GM19328 (cell line): ENCODE measurements around the gene HOXD1.

Source experiments
- ATAC-seq: cut with Tn5 transposase; IDR thresholded peaks from one replicate; pipeline ENCODE4 v1.9.1; 2021; ENCODE audit warnings: mild to moderate bottlenecking, moderate library complexity; ENCODE audit not compliant: unreplicated experiment

HOXD1 gene

DNA sequence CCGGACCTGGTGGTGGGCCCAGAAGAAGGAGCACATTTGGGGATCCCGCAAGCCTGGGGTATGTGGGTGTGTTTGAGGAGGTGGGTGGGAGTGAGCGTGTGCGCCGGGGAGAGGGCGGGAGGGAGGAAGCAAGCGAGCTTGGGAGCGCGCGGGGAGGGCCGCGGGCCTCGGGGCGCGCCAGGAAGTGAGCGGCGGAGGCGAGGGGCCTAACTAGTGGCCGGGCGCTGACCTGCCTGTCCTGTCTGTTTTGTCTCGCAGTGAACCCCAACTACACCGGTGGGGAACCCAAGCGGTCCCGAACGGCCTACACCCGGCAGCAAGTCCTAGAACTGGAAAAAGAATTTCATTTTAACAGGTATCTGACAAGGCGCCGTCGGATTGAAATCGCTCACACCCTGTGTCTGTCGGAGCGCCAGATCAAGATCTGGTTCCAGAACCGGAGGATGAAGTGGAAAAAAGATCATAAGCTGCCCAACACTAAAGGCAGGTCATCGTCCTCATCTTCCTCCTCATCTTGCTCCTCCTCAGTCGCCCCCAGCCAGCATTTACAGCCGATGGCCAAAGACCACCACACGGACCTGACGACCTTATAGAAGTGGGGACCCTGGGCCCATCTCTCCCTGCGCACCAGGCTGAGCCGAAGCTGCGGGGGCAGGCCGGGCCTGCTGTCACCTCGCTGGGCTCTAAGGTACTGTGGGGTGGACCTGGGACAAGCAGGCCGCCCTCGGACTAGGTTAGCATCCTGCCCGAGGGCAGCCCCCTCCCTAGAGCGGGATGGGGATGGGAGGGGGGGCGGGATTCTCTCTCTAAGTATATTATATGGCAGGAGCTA, 35.9 kb upstream of the HOXD1 start:
- ATAC-seq, result no peak

DNA sequence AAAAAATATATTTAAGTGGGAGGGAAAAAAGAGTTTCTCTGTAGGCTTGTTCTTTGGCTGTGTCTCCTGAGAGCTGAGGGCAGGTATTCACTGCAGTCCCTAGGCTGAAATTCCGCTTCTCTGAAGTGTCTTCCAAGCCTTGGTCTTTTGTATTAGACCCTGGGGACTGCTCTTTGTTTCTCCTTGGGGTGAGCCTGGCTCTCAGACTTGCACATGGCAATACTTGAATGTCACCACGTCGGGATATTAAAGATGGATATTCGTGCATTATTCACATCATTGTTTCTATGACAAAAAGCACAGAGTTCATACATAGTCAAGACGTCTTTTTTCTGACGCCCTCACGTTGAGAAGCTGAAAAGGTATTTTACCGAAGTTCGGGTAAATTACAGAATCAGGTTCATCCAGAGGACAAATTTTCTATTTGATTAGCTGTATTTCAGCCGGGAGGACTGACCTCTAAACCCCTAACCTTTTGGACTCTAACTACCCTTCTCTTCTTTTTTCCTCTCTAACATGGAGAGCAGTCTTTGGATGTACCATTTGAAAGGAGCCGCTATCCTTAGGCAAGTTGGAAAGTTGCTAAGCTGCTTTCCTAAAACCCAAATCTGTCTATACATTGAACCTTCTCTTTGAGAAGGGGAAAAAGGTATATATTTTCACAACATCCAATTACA, 33.8 kb upstream of the HOXD1 start:
- ATAC-seq, result no peak

DNA sequence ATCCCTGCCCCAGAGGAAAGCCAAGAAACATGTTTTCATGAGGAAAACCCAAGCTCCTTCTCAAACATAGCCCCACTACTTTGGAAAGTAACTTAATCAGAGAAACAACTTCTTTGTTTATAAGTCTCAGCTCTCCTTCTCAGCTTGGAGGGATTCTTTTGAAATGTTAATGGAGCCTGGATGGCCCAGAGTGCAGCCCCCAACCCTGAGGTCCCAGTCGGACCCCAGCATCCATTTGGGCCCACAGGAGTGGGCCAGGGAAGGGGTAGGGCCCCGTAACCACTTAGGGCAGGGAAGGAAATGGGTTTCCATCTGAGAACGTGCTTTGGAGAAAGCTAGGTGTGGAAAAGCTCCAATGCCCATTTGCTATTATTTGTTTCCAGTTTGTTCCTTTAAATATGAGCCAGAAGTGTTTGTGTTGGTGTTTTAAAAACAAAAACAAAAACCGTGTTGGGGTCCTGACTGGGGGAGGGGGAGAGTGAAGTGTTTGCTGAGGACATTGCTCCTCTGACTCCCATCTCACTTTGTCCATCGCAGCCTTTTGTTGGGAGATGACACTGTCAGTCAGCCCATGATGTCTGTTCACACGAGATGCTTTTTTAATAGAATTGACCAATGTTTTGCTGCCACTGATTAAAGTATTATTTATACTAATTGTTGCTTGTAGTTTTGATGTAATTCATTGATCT, 33.0 kb upstream of the HOXD1 start:
- ATAC-seq, result no peak

DNA sequence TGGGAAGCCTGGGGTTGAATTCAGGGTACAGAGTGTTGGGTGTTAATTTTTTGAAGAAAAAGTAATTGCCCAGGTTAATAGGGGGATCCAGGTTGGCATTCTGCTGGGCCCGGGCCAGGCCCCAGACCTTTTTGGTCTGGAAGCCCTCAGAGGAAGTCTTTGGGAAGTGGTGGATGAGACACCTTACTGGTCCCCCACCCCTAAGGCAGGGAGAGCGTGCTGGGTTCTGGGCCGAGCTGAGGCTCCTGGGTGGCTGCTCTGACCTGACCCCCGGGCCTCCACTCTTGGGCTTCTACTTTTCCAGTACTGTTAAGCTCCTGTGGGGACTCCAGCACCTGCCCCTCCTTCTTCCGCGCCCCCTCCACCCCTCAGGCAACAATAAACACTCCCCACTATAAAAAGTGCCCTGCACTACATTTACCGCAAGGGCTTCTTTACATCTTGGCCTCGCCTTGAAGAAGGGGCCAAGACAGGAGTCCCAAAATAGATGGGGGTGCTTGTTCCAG, 32.1 kb upstream of the HOXD1 start:
- ATAC-seq, result no peak

DNA sequence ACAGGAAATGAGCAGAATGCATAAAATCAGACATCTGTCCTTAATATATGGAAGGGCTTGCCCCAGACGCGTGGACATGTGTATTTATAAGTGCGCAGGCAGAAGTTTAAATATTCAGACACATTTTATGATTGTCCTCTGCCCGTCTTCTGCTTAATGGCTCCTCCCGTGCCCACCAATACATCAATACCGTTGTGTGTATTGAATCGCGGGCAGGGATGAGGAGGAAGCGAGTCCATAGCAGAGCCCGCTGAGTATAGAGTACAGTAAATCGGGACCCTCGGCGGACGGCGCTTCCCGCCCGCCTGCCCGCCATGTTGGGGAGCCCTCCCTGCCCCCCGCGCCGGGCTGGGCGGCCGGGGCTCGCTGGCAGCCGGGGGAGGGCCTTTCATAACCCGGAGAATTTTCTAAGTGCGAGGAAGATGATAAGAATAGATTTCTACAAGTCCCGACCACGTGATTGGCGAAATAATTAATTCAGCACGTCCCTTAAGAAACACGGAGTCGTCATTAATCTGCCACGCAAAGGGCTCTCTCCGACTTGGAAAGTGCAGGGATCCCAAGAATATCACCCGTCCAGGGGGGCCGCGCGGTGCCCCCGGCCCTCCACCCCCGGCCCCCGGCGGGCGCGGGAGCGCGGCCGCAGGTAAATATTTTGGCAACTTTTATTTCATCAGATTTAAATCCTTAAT, 31.5 kb upstream of the HOXD1 start, which contains the start of gene HOXD3:
Gene HOXD3 (plus strand): TSS at position 501 of the 692 bp plus-strand sequence. CDS start 11,808 bp downstream, outside the sequence.
- ATAC-seq, result no peak

GRCh38 chr2:176157499-176158185, 30.8 kb upstream of the HOXD1 start:
- no peak for ATAC-seq

- ATAC-seq, result no peak
Observed at GRCh38 chr2:176158186-176158591, 30.3 kb upstream of the HOXD1 start.

- no peak for ATAC-seq
Observed at GRCh38 chr2:176158855-176159662, 29.4 kb upstream of the HOXD1 start.

DNA sequence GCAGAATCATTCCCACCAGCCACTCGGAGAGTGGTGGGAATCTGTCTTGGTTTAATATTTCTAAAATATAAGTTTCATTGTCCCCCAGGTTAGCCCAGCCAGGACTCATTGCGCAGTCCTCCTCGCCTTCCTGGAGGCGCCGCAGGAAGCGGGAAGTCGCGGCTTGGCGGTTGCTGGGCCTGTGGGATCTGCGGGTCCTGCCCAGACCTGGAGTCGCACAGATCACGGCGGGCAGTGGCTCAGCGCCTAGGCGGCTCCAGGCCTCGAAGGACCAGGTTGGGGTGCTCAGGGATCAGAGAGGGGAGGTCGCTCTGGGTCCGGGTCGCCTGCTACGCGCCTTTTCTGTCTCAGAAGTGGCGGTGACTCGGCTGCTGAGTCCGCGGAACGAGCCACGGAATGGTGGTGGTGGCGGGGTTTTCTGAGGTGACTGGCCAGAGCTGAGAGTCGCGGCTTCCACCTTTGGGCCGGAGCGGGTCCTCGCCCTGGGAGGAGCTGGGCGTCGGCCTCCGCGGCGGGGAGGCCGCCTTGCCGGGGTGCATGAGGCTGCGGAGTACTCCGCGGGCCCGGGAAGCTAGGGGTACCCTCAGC, 28.7 kb upstream of the HOXD1 start:
- ATAC-seq, result no peak

GRCh38 chr2:176160251-176160985, 28.1 kb upstream of the HOXD1 start:
- no peak for ATAC-seq

- no peak for ATAC-seq
Observed at GRCh38 chr2:176160986-176161824, 27.3 kb upstream of the HOXD1 start.

GRCh38 chr2:176161825-176162626, 26.4 kb upstream of the HOXD1 start:
- ATAC-seq, result no peak

DNA sequence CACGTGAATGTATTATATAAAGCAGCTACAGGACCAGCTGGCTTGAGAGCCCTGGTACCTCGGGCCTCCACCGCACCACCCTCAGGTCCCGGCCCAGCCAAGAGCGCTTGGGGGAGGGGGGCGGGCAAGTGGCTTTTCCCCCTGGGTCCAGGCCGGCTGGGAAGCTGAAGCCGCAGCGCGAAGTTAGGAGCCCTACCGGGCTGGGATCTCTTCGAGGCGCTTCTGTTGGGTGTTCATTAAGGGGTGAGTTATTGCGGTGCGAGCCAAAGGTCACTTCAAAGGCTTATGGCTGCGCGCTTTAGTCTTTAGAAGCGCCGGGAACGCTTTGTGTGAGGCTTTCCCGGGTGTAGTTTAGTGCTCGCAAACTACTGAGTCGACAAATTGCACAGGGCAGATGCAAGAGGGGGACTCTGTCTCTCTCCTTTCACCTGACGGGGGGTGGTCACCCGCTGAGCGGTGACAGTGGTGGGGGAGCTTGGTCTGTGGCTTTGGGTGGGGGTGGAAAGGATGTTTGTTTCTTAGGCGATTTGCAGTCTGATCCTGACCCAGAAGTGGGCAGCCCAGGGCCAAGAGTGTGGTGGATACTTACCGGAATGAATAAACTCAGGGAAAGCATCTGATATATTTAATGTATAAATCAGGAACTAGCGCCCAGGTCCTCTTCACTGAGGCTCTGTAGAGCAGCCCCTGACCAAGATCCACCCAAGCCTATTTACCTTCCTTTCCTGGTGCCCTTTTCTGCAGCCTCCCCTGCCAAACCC, 25.4 kb upstream of the HOXD1 start:
- no peak for ATAC-seq

GRCh38 chr2:176163672-176164056, 24.8 kb upstream of the HOXD1 start:
- no peak for ATAC-seq

DNA sequence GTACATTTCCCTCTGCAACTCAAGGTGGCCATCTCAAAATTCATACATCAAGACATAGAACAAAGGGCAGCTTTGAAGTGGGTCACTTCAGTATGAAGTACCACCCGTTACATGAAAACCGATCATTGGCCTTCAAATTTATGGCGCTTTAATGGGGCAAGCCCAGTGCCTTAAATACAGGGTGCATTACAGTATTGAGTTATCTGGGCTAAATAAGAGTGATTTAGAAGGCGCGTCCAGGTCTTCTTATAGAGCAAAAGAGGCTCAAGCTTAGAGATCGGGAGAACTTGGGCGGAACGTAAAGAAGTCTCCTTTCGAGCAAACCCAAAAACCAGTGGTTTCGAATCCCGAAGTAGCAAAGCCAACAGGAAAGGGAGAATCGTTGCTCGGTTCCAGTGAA, 24.3 kb upstream of the HOXD1 start:
- ATAC-seq, result no peak
